ENCODE data around the gene ACSS3.
"Not testable (repeated sequence)": the region's sequence is repeated elsewhere in the genome, so short reads cannot be mapped to it uniquely, and the experiment has no call there.

ACSS3 gene

GRCh38 chr12:81205416-81205815, 127.5 kb downstream of the ACSS3 start:
- Histone ChIP-seq H3K27ac (ENCODE audit: low read depth, low read length, severe bottlenecking) (no peak overlapping the region), H3K9me3 (ENCODE audit: control insufficient read depth, low read length) (no peaks in the 10 kb centered on the region), H3K4me3 (ENCODE audit: extremely low read depth, insufficient read depth, low read length, poor library complexity, severe bottlenecking) (no peak overlapping the region), H3K4me1 (ENCODE audit: control insufficient read depth, insufficient read depth, low read length, poor library complexity, severe bottlenecking) (no peaks in the 10 kb centered on the region), H3K36me3 (ENCODE audit: control insufficient read depth, insufficient read depth, low read length) (no peaks in the 10 kb centered on the region)
- no CpG with 5 or more reads among the region's 1 CpG for WGBS, 2 experiments (ENCODE audit: insufficient coverage in 2 of 2)

GRCh38 chr12:81206429-81206828, 128.6 kb downstream of the ACSS3 start:
- Histone ChIP-seq H3K36me3 (ENCODE audit: control insufficient read depth, insufficient read depth, low read length) (no peaks in the 10 kb centered on the region), H3K4me1 (ENCODE audit: control insufficient read depth, insufficient read depth, low read length, poor library complexity, severe bottlenecking) (no peaks in the 10 kb centered on the region), H3K4me3 (ENCODE audit: extremely low read depth, insufficient read depth, low read length, poor library complexity, severe bottlenecking) (no peak overlapping the region), H3K9me3 (ENCODE audit: control insufficient read depth, low read length) (no peaks in the 10 kb centered on the region), H3K27ac (ENCODE audit: low read depth, low read length, severe bottlenecking) (no peak overlapping the region)
- WGBS, 2 experiments (ENCODE audit: insufficient coverage in 2 of 2), result 38 to 56% methylated on average over 2 of the region's 2 CpGs

- Histone ChIP-seq H3K27ac (ENCODE audit: low read depth, low read length, severe bottlenecking) (no peak overlapping the region), H3K4me3 (ENCODE audit: extremely low read depth, insufficient read depth, low read length, poor library complexity, severe bottlenecking) (no peak overlapping the region), H3K9me3 (ENCODE audit: control insufficient read depth, low read length) (no peaks in the 10 kb centered on the region), H3K4me1 (ENCODE audit: control insufficient read depth, insufficient read depth, low read length, poor library complexity, severe bottlenecking) (no peaks in the 10 kb centered on the region), H3K36me3 (ENCODE audit: control insufficient read depth, insufficient read depth, low read length) (no peaks in the 10 kb centered on the region)
- WGBS, 2 experiments (ENCODE audit: insufficient coverage in 2 of 2), result 60% methylated on average over 1 of the region's 1 CpG; no CpG with 5 or more reads in 1 of the 2 experiments
Observed at GRCh38 chr12:81207173-81207572, 129.3 kb downstream of the ACSS3 start.

GRCh38 chr12:81207664-81208063, 129.8 kb downstream of the ACSS3 start:
- Histone ChIP-seq H3K9me3 (ENCODE audit: control insufficient read depth, low read length) (no peaks in the 10 kb centered on the region), H3K4me1 (ENCODE audit: control insufficient read depth, insufficient read depth, low read length, poor library complexity, severe bottlenecking) (no peaks in the 10 kb centered on the region), H3K4me3 (ENCODE audit: extremely low read depth, insufficient read depth, low read length, poor library complexity, severe bottlenecking) (no peak overlapping the region), H3K27ac (ENCODE audit: low read depth, low read length, severe bottlenecking) (peak overlapping the region; percentile 18), H3K36me3 (ENCODE audit: control insufficient read depth, insufficient read depth, low read length) (no peaks in the 10 kb centered on the region)
- 83 to 94% methylated on average over 3 of the region's 4 CpGs for WGBS, 2 experiments (ENCODE audit: insufficient coverage in 2 of 2)

GRCh38 chr12:81208187-81208911, 130.5 kb downstream of the ACSS3 start:
- no peak overlapping the region for H3K27ac ChIP-seq (ENCODE audit: low read depth, low read length, severe bottlenecking)
- WGBS, 2 experiments (ENCODE audit: insufficient coverage in 2 of 2), result 80 to 83% methylated on average over 8 of the region's 9 CpGs
- no peaks in the 10 kb centered on the region for H3K4me1 ChIP-seq (ENCODE audit: control insufficient read depth, insufficient read depth, low read length, poor library complexity, severe bottlenecking)

GRCh38 chr12:81209012-81209411, 131.1 kb downstream of the ACSS3 start:
- no peaks in the 10 kb centered on the region for H3K36me3 ChIP-seq (ENCODE audit: control insufficient read depth, insufficient read depth, low read length)
- H3K4me1 ChIP-seq (ENCODE audit: control insufficient read depth, insufficient read depth, low read length, poor library complexity, severe bottlenecking), result no peaks in the 10 kb centered on the region
- no peak overlapping the region for H3K4me3 ChIP-seq (ENCODE audit: extremely low read depth, insufficient read depth, low read length, poor library complexity, severe bottlenecking)
- H3K27ac ChIP-seq (ENCODE audit: low read depth, low read length, severe bottlenecking), result no peak overlapping the region
- no peaks in the 10 kb centered on the region for H3K9me3 ChIP-seq (ENCODE audit: control insufficient read depth, low read length)

More at GRCh38 chr12:81208187-81208911, 130.5 kb downstream of the ACSS3 start:
- Histone ChIP-seq H3K36me3 (ENCODE audit: control insufficient read depth, insufficient read depth, low read length) (no peaks in the 10 kb centered on the region), H3K9me3 (ENCODE audit: control insufficient read depth, low read length) (no peaks in the 10 kb centered on the region), H3K4me3 (ENCODE audit: extremely low read depth, insufficient read depth, low read length, poor library complexity, severe bottlenecking) (no peak overlapping the region)

GRCh38 chr12:81209772-81210225, 131.9 kb downstream of the ACSS3 start:
- no CpG with 5 or more reads among the region's 2 CpGs for WGBS, 2 experiments (ENCODE audit: insufficient coverage in 2 of 2)
- H3K4me3 ChIP-seq (ENCODE audit: extremely low read depth, insufficient read depth, low read length, poor library complexity, severe bottlenecking); H3K36me3 ChIP-seq (ENCODE audit: control insufficient read depth, insufficient read depth, low read length); H3K27ac ChIP-seq (ENCODE audit: low read depth, low read length, severe bottlenecking); H3K9me3 ChIP-seq (ENCODE audit: control insufficient read depth, low read length); H3K4me1 ChIP-seq (ENCODE audit: control insufficient read depth, insufficient read depth, low read length, poor library complexity, severe bottlenecking): not testable (repeated sequence)

- Histone ChIP-seq H3K36me3 (ENCODE audit: control insufficient read depth, insufficient read depth, low read length) (peaks cover 4% of the 10 kb centered on the region), H3K4me3 (ENCODE audit: extremely low read depth, insufficient read depth, low read length, poor library complexity, severe bottlenecking) (no peak overlapping the region), H3K9me3 (ENCODE audit: control insufficient read depth, low read length) (no peaks in the 10 kb centered on the region), H3K27ac (ENCODE audit: low read depth, low read length, severe bottlenecking) (no peak overlapping the region), H3K4me1 (ENCODE audit: control insufficient read depth, insufficient read depth, low read length, poor library complexity, severe bottlenecking) (no peaks in the 10 kb centered on the region)
- no CpG with 5 or more reads among the region's 1 CpG for WGBS, 2 experiments (ENCODE audit: insufficient coverage in 2 of 2)
Observed at GRCh38 chr12:81211306-81211705, 133.4 kb downstream of the ACSS3 start.

- WGBS, 2 experiments (ENCODE audit: insufficient coverage in 2 of 2), result 79 to 93% methylated on average over 2 to 3 of the region's 4 CpGs
- no peak overlapping the region for H3K27ac ChIP-seq (ENCODE audit: low read depth, low read length, severe bottlenecking)
- H3K4me3 ChIP-seq (ENCODE audit: extremely low read depth, insufficient read depth, low read length, poor library complexity, severe bottlenecking), result no peak overlapping the region
- peaks cover 4% of the 10 kb centered on the region for H3K36me3 ChIP-seq (ENCODE audit: control insufficient read depth, insufficient read depth, low read length)
- H3K4me1 ChIP-seq (ENCODE audit: control insufficient read depth, insufficient read depth, low read length, poor library complexity, severe bottlenecking), result no peaks in the 10 kb centered on the region
- no peaks in the 10 kb centered on the region for H3K9me3 ChIP-seq (ENCODE audit: control insufficient read depth, low read length)
Observed at GRCh38 chr12:81212996-81213696, 135.3 kb downstream of the ACSS3 start.

- H3K9me3 ChIP-seq (ENCODE audit: control insufficient read depth, low read length), result no peaks in the 10 kb centered on the region
- peaks cover 4% of the 10 kb centered on the region for H3K36me3 ChIP-seq (ENCODE audit: control insufficient read depth, insufficient read depth, low read length)
- 83 to 100% methylated on average over 1 to 2 of the region's 3 CpGs for WGBS, 2 experiments (ENCODE audit: insufficient coverage in 2 of 2)
- H3K27ac ChIP-seq (ENCODE audit: low read depth, low read length, severe bottlenecking), result no peak overlapping the region
- H3K4me1 ChIP-seq (ENCODE audit: control insufficient read depth, insufficient read depth, low read length, poor library complexity, severe bottlenecking), result no peaks in the 10 kb centered on the region
- no peak overlapping the region for H3K4me3 ChIP-seq (ENCODE audit: extremely low read depth, insufficient read depth, low read length, poor library complexity, severe bottlenecking)
Observed at GRCh38 chr12:81216739-81217138, 138.9 kb downstream of the ACSS3 start.

GRCh38 chr12:81221681-81222080, 143.8 kb downstream of the ACSS3 start:
- no peaks in the 10 kb centered on the region for H3K36me3 ChIP-seq (ENCODE audit: control insufficient read depth, insufficient read depth, low read length)
- WGBS, 2 experiments (ENCODE audit: insufficient coverage in 2 of 2), result no CpG with 5 or more reads among the region's 1 CpG
- no peak overlapping the region for H3K27ac ChIP-seq (ENCODE audit: low read depth, low read length, severe bottlenecking)
- no peaks in the 10 kb centered on the region for H3K9me3 ChIP-seq (ENCODE audit: control insufficient read depth, low read length)
- no peak overlapping the region for H3K4me3 ChIP-seq (ENCODE audit: extremely low read depth, insufficient read depth, low read length, poor library complexity, severe bottlenecking)
- no peaks in the 10 kb centered on the region for H3K4me1 ChIP-seq (ENCODE audit: control insufficient read depth, insufficient read depth, low read length, poor library complexity, severe bottlenecking)
